Peyer's patch (tissue), 4 donors: ENCODE measurements around the gene ALDH4A1. TPM values are rescaled to one million over a fixed set of nuclear protein-coding genes. Genes with fewer than 3 reads are reported as not detected.
"Not testable (repeated sequence)": the region's sequence is repeated elsewhere in the genome, so short reads cannot be mapped to it uniquely, and the experiment has no call there.

Source experiments
- DNase-seq, 3 donors: peaks; one replicate each; pipeline ENCODE4 v3.0.0-alpha.2; 2017 to 2019
- H3K27ac ChIP-seq, 4 donors: fragments of 200-600 bp; sonication (generic); one replicate each; pipeline ENCODE4 v1.5.1; 2016 to 2019
- H3K27me3 ChIP-seq, 2 donors: fragments of 200-600 bp; sonication (generic); one replicate each; pipeline ENCODE4 v1.5.1; 2019
- H3K36me3 ChIP-seq, 3 donors: fragments of 200-600 bp; sonication (generic); one replicate each; pipeline ENCODE4 v1.5.1; 2016 to 2019
- H3K4me1 ChIP-seq, 4 donors: fragments of 200-600 bp; sonication (generic); one replicate each; pipeline ENCODE4 v1.5.1; 2016 to 2019
- H3K4me3 ChIP-seq, 4 donors: fragments of 200-600 bp; sonication (generic); 1 replicate in 3 of 4; 2 replicates in 1 of 4; pipeline ENCODE4 v1.5.1; 2016 to 2019; ENCODE audit warnings: mild to moderate bottlenecking in 1 of 4
- H3K9me3 ChIP-seq, 4 donors: fragments of 200-600 bp; sonication (generic); one replicate each; pipeline ENCODE4 v1.5.1; 2016 to 2019; ENCODE audit warnings: mild to moderate bottlenecking in 1 of 4
- CTCF ChIP-seq, 6 experiments: fragments of 450-650 bp in 4 of 6; fragments of 200-600 bp in 2 of 6; sonication (generic) in 1 of 6; IDR thresholded peaks; one replicate each; pipeline ENCODE4 v1.5.1; 2017 to 2019; ENCODE audit warnings: antibody characterized with exemption in 6 of 6, mild to moderate bottlenecking in 3 of 6, moderate library complexity in 1 of 6
- POLR2A ChIP-seq, 2 donors: fragments of 450-650 bp; IDR thresholded peaks; one replicate each; pipeline ENCODE4 v1.5.1; 2017; ENCODE audit warnings: antibody characterized with exemption in 2 of 2, mild to moderate bottlenecking in 2 of 2, moderate library complexity in 2 of 2
- total RNA-seq, 4 donors: library from RNA; depleted of rRNA; stranded (reverse); fragments of >200 nt; gene quantifications; one replicate each; pipeline ENCODE4 v1.1.0, GENCODE V29; 2016

The ALDH4A1 gene
- total RNA-seq, 4 donors from 2014 or later: 2.8 to 5.8 (median 4.1) TPM

- no peak for TF ChIP-seq CTCF (IDR thresholded peaks at IDR 0.05)
- no peak for TF ChIP-seq POLR2A (IDR thresholded peaks at IDR 0.05)
- Histone ChIP-seq H3K36me3 (no peaks in the 10 kb centered on the region), H3K9me3 (no peaks in the 10 kb centered on the region), H3K4me1 (no peaks in the 10 kb centered on the region), H3K4me3 (no peak overlapping the region), H3K27me3 (no peaks in the 10 kb centered on the region), H3K27ac (no peak overlapping the region)
- DNase-seq: no peak
Observed at GRCh38 chr1:18854331-18855025, 47.9 kb downstream of the ALDH4A1 start.

DNA sequence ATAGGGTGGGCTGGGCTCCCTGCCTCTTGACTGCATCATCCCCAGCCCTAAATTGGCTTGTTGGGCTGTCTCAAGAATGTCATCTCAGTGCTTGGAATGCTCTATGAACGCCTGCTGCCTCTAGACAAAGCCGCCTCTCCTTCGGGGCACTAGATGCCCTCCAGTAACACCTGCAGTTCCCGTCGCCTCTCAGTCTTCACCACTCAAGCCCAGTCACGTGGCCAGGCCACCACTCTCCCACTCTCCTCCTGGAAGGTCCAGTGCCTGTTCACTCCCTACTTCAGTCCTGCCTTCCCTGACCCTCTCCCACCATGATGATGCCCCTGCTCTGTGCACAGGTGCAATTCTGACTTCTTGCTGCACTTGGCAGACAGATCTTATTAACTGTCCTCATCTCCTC, 49.9 kb downstream of the ALDH4A1 start:
- DNase-seq: no peak
- Histone ChIP-seq H3K36me3 (no peaks in the 10 kb centered on the region), H3K9me3 (no peaks in the 10 kb centered on the region), H3K4me3 (no peak overlapping the region), H3K4me1 (no peaks in the 10 kb centered on the region), H3K27ac (no peak overlapping the region), H3K27me3 (no peaks in the 10 kb centered on the region)
- no peak for TF ChIP-seq CTCF (IDR thresholded peaks at IDR 0.05)
- no peak for TF ChIP-seq POLR2A (IDR thresholded peaks at IDR 0.05)

DNA sequence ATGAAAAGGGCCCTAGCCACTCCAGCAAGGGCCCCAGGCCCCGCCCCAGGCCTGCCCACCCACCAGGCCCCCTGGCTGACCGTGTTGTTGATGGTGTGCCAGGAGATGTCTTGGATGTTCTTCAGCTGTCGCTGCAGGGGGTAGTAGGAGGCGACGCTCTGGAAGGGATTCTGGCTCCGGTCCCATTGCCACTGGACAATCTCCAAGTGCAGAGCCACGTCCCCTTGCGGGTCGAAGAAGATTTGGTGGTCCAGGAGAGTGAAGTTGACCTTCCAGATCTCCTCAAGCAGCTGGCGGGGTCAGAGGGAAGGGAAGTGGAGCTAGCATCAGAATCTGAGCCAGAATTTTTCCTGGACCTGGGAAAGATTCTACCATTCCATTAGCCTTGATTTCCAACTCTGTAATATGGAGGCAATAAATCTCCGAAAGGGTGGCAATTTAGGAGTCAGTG, 53.1 kb downstream of the ALDH4A1 start:
- no peak for DNase-seq
- no peak overlapping the region for H3K27ac ChIP-seq
- H3K36me3 ChIP-seq: no peaks in the 10 kb centered on the region
- no peaks in the 10 kb centered on the region for H3K9me3 ChIP-seq
- TF ChIP-seq CTCF (IDR thresholded peaks at IDR 0.05) (no peak), POLR2A (IDR thresholded peaks at IDR 0.05) (no peak)
- no peaks in the 10 kb centered on the region for H3K27me3 ChIP-seq
- no peak overlapping the region for H3K4me3 ChIP-seq
- H3K4me1 ChIP-seq: no peaks in the 10 kb centered on the region

- H3K36me3 ChIP-seq, H3K27ac ChIP-seq, H3K4me1 ChIP-seq, H3K4me3 ChIP-seq, DNase-seq, H3K9me3 ChIP-seq, H3K27me3 ChIP-seq: not testable (repeated sequence)
Observed at GRCh38 chr1:18847723-18848122, 54.6 kb downstream of the ALDH4A1 start.

GRCh38 chr1:18840145-18840544, 62.2 kb downstream of the ALDH4A1 start:
- Histone ChIP-seq H3K36me3 (no peaks in the 10 kb centered on the region), H3K27ac (no peak overlapping the region), H3K27me3 (no peaks in the 10 kb centered on the region), H3K9me3 (no peaks in the 10 kb centered on the region), H3K4me3 (no peak overlapping the region), H3K4me1 (no peaks in the 10 kb centered on the region)
- DNase-seq: peak in 1 of 3 donors; percentile 11
- TF ChIP-seq CTCF (IDR thresholded peaks at IDR 0.05) (no peak), POLR2A (IDR thresholded peaks at IDR 0.05) (no peak)

- Histone ChIP-seq H3K27me3 (no peaks in the 10 kb centered on the region), H3K27ac (no peak overlapping the region), H3K36me3 (no peaks in the 10 kb centered on the region), H3K9me3 (no peaks in the 10 kb centered on the region), H3K4me3 (no peak overlapping the region), H3K4me1 (no peaks in the 10 kb centered on the region)
- no peak for DNase-seq
- TF ChIP-seq CTCF (IDR thresholded peaks at IDR 0.05) (no peak), POLR2A (IDR thresholded peaks at IDR 0.05) (no peak)
Observed at GRCh38 chr1:18836654-18837053, 65.7 kb downstream of the ALDH4A1 start.

- not testable (repeated sequence) for H3K9me3 ChIP-seq, H3K4me3 ChIP-seq, DNase-seq, H3K4me1 ChIP-seq, H3K27ac ChIP-seq, H3K27me3 ChIP-seq, H3K36me3 ChIP-seq
Observed at GRCh38 chr1:18832319-18832718, 70.0 kb downstream of the ALDH4A1 start.
